ENCODE data around the gene SHLD1. TPM values are rescaled to one million over a fixed set of nuclear protein-coding genes. Genes with fewer than 3 reads are reported as not detected.
A peak's percentile ranks its signal among the peaks of the same experiment; 100 is the strongest.

The SHLD1 gene
- total RNA-seq, 3 donors from 2014 or later (not counting 1 experiment from before 2014, with no cell fraction given): 6.6 to 12.2 (median 8.3) TPM

- Histone ChIP-seq H3K4me1 (ENCODE audit: control insufficient read depth, insufficient read depth, low read length) (no peaks in the 10 kb centered on the region), H3K9me3 (ENCODE audit: control insufficient read depth, insufficient read depth, low read length) (no peaks in the 10 kb centered on the region), H3K27me3 (ENCODE audit: control insufficient read depth, insufficient read depth, low read length) (no peaks in the 10 kb centered on the region), H3K36me3 (ENCODE audit: control insufficient read depth, insufficient read depth, low read length) (no peaks in the 10 kb centered on the region), H3K27ac (ENCODE audit: low read length) (no peak overlapping the region), H3K4me3 (ENCODE audit: low read length) (no peak overlapping the region)
- no peaks in the 10 kb centered on the region for H3K9me3 Mint-ChIP-seq
- intact Hi-C loops (cut with micrococcal nuclease): no loop called here
- WGBS (ENCODE audit: insufficient coverage): 96% methylated on average over 6 of the region's 6 CpGs
- H3K27me3 Mint-ChIP-seq (ENCODE audit: low read depth in 2 of 2): no peaks in the 10 kb centered on the region
- DNase-seq (no peak), ATAC-seq (no peak)
- peaks cover 6 to 13% of the 10 kb centered on the region in 2 donors for H3K4me1 Mint-ChIP-seq
- no peak overlapping the region for H3K27ac Mint-ChIP-seq
- H3K36me3 Mint-ChIP-seq: no peaks in the 10 kb centered on the region
- TF ChIP-seq, protein P1, sequence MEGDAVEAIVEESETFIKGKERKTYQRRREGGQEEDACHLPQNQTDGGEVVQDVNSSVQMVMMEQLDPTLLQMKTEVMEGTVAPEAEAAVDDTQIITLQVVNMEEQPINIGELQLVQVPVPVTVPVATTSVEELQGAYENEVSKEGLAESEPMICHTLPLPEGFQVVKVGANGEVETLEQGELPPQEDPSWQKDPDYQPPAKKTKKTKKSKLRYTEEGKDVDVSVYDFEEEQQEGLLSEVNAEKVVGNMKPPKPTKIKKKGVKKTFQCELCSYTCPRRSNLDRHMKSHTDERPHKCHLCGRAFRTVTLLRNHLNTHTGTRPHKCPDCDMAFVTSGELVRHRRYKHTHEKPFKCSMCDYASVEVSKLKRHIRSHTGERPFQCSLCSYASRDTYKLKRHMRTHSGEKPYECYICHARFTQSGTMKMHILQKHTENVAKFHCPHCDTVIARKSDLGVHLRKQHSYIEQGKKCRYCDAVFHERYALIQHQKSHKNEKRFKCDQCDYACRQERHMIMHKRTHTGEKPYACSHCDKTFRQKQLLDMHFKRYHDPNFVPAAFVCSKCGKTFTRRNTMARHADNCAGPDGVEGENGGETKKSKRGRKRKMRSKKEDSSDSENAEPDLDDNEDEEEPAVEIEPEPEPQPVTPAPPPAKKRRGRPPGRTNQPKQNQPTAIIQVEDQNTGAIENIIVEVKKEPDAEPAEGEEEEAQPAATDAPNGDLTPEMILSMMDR (IDR thresholded peaks at IDR 0.05): no peak
- H3K4me3 Mint-ChIP-seq: no peak overlapping the region
Observed at GRCh38 chr20:5864428-5864827, 114.2 kb downstream of the SHLD1 start.

- Histone ChIP-seq H3K27me3 (ENCODE audit: control insufficient read depth, insufficient read depth, low read length) (no peaks in the 10 kb centered on the region), H3K4me3 (ENCODE audit: low read length) (no peak overlapping the region), H3K27ac (ENCODE audit: low read length) (no peak overlapping the region), H3K9me3 (ENCODE audit: control insufficient read depth, insufficient read depth, low read length) (no peaks in the 10 kb centered on the region), H3K36me3 (ENCODE audit: control insufficient read depth, insufficient read depth, low read length) (no peaks in the 10 kb centered on the region), H3K4me1 (ENCODE audit: control insufficient read depth, insufficient read depth, low read length) (no peaks in the 10 kb centered on the region)
- Mint-ChIP-seq H3K9me3 (no peaks in the 10 kb centered on the region), H3K27me3 (ENCODE audit: low read depth in 2 of 2) (no peaks in the 10 kb centered on the region), H3K36me3 (no peaks in the 10 kb centered on the region), H3K4me3 (no peak overlapping the region), H3K27ac (no peak overlapping the region), H3K4me1 (peaks cover 6 to 13% of the 10 kb centered on the region in 2 donors)
- peak in 1 of 2 donors; percentile 51 for DNase-seq
- 75% methylated on average over 10 of the region's 10 CpGs for WGBS (ENCODE audit: insufficient coverage)
- ATAC-seq: no peak
- intact Hi-C loops (cut with micrococcal nuclease): no loop called here
- TF ChIP-seq, protein P1 (IDR thresholded peaks at IDR 0.05): no peak
Observed at GRCh38 chr20:5864873-5865587, 114.8 kb downstream of the SHLD1 start.

GRCh38 chr20:5865604-5866003 is 115.4 kb downstream of the SHLD1 start:
- no peak overlapping the region for H3K27ac Mint-ChIP-seq
- no peak for DNase-seq
- no peaks in the 10 kb centered on the region for H3K27me3 ChIP-seq (ENCODE audit: control insufficient read depth, insufficient read depth, low read length)
- TF ChIP-seq, protein P1 (IDR thresholded peaks at IDR 0.05): no peak
- H3K27ac ChIP-seq (ENCODE audit: low read length): no peak overlapping the region
- no peaks in the 10 kb centered on the region for H3K4me1 ChIP-seq (ENCODE audit: control insufficient read depth, insufficient read depth, low read length)
- peaks cover 6 to 13% of the 10 kb centered on the region in 2 donors for H3K4me1 Mint-ChIP-seq
- intact Hi-C loops (cut with micrococcal nuclease): no loop called here
- H3K4me3 Mint-ChIP-seq: no peak overlapping the region
- no peaks in the 10 kb centered on the region for H3K9me3 Mint-ChIP-seq
- 100% methylated on average over 2 of the region's 2 CpGs for WGBS (ENCODE audit: insufficient coverage)
- no peaks in the 10 kb centered on the region for H3K9me3 ChIP-seq (ENCODE audit: control insufficient read depth, insufficient read depth, low read length)
- H3K36me3 Mint-ChIP-seq: no peaks in the 10 kb centered on the region
- ATAC-seq: no peak
- no peak overlapping the region for H3K4me3 ChIP-seq (ENCODE audit: low read length)
- no peaks in the 10 kb centered on the region for H3K27me3 Mint-ChIP-seq (ENCODE audit: low read depth in 2 of 2)
- H3K36me3 ChIP-seq (ENCODE audit: control insufficient read depth, insufficient read depth, low read length): no peaks in the 10 kb centered on the region

DNA sequence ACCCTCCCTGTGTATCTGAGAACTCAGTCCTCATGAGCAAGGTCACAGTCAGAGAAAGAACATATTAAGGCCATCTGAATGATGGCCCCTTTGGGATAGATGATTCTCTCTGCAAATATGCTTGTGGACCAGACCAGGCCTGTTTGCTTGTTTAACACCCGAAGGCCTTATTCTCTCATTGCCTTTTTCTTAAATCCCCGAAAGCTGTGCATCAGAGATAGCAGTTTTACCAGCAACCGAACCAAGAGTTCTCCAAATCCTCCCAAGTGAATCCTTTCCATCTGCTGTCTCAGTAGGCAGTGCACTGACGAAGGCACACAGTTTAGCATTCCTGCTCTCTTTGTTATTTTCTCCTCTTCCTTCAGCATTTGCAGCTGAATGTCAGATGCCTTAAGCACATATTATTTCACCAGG is 120.4 kb downstream of the SHLD1 start:
- Mint-ChIP-seq H3K36me3 (no peaks in the 10 kb centered on the region), H3K4me1 (no peaks in the 10 kb centered on the region), H3K4me3 (no peak overlapping the region), H3K9me3 (no peaks in the 10 kb centered on the region), H3K27ac (no peak overlapping the region), H3K27me3 (ENCODE audit: low read depth in 2 of 2) (peaks cover 3 to 19% of the 10 kb centered on the region in 2 donors)
- Histone ChIP-seq H3K4me3 (ENCODE audit: low read length) (no peak overlapping the region), H3K27ac (ENCODE audit: low read length) (no peak overlapping the region), H3K4me1 (ENCODE audit: control insufficient read depth, insufficient read depth, low read length) (peaks cover 3% of the 10 kb centered on the region), H3K27me3 (ENCODE audit: control insufficient read depth, insufficient read depth, low read length) (no peaks in the 10 kb centered on the region), H3K36me3 (ENCODE audit: control insufficient read depth, insufficient read depth, low read length) (no peaks in the 10 kb centered on the region), H3K9me3 (ENCODE audit: control insufficient read depth, insufficient read depth, low read length) (no peaks in the 10 kb centered on the region)
- intact Hi-C loops (cut with micrococcal nuclease): no loop called here
- no peak for ATAC-seq
- TF ChIP-seq, protein P1 (IDR thresholded peaks at IDR 0.05): no peak
- DNase-seq: no peak
- 97% methylated on average over 4 of the region's 4 CpGs for WGBS (ENCODE audit: insufficient coverage)

Measured in natural killer cell (primary cell).